ENCODE data around the gene CDYL. TPM values are rescaled to one million over a fixed set of nuclear protein-coding genes. Genes with fewer than 3 reads are reported as not detected.

Gene CDYL
- total RNA-seq, 3 donors from 2014 or later = 58.9 to 74.9 (median 71.9) TPM

GRCh38 chr6:4760773-4761172, 15.4 kb upstream of the CDYL start:
- ATAC-seq (no peak), DNase-seq (no peak)
- no peaks in the 10 kb centered on the region for H3K36me3 ChIP-seq (ENCODE audit: low read depth)
- no peak for TF ChIP-seq CTCF (IDR thresholded peaks at IDR 0.05)
- intact Hi-C loops (cut with DNase I, micrococcal nuclease) = no loop called here
- H3K4me3 ChIP-seq = no peak overlapping the region
- no peaks in the 10 kb centered on the region for H3K4me1 ChIP-seq (ENCODE audit: low read depth)
- peaks cover 4% of the 10 kb centered on the region for H3K9me3 ChIP-seq

- Histone ChIP-seq H3K4me1 (ENCODE audit: low read depth) (no peaks in the 10 kb centered on the region), H3K36me3 (ENCODE audit: low read depth) (no peaks in the 10 kb centered on the region), H3K9me3 (peaks cover 4% of the 10 kb centered on the region), H3K4me3 (no peak overlapping the region)
- DNase-seq (no peak), ATAC-seq (no peak)
- intact Hi-C loops (cut with DNase I, micrococcal nuclease) = no loop called here
- no peak for TF ChIP-seq CTCF (IDR thresholded peaks at IDR 0.05)
Measured at GRCh38 chr6:4762294-4762693, 13.9 kb upstream of the CDYL start.

- DNase-seq (no peak), ATAC-seq (no peak)
- H3K4me1 ChIP-seq (ENCODE audit: low read depth) = no peaks in the 10 kb centered on the region
- no peak for TF ChIP-seq CTCF (IDR thresholded peaks at IDR 0.05)
- intact Hi-C loops (cut with DNase I, micrococcal nuclease) = no loop called here
- peaks cover 4% of the 10 kb centered on the region for H3K9me3 ChIP-seq
- H3K4me3 ChIP-seq = no peak overlapping the region
- H3K36me3 ChIP-seq (ENCODE audit: low read depth) = no peaks in the 10 kb centered on the region
Measured at GRCh38 chr6:4763921-4764320, 12.3 kb upstream of the CDYL start.

GRCh38 chr6:4768815-4769214, 7.4 kb upstream of the CDYL start:
- TF ChIP-seq CTCF (IDR thresholded peaks at IDR 0.05) = no peak
- H3K9me3 ChIP-seq = peaks cover 3% of the 10 kb centered on the region
- H3K4me3 ChIP-seq = no peak overlapping the region
- ATAC-seq (no peak), DNase-seq (no peak)
- intact Hi-C loops (cut with DNase I, micrococcal nuclease) = no loop called here
- H3K36me3 ChIP-seq (ENCODE audit: low read depth) = no peaks in the 10 kb centered on the region
- no peaks in the 10 kb centered on the region for H3K4me1 ChIP-seq (ENCODE audit: low read depth)

GRCh38 chr6:4772750-4773149, 3.5 kb upstream of the CDYL start:
- Histone ChIP-seq H3K4me1 (ENCODE audit: low read depth) (peaks cover 2% of the 10 kb centered on the region), H3K9me3 (no peaks in the 10 kb centered on the region), H3K4me3 (no peak overlapping the region), H3K36me3 (ENCODE audit: low read depth) (no peaks in the 10 kb centered on the region)
- intact Hi-C loops (cut with DNase I, micrococcal nuclease) = no loop called here
- DNase-seq (no peak), ATAC-seq (no peak)
- no peak for TF ChIP-seq CTCF (IDR thresholded peaks at IDR 0.05)

- no peak for TF ChIP-seq CTCF (IDR thresholded peaks at IDR 0.05)
- intact Hi-C loops (cut with DNase I, micrococcal nuclease) = no loop called here
- Histone ChIP-seq H3K4me1 (ENCODE audit: low read depth) (peaks cover 5% of the 10 kb centered on the region), H3K4me3 (no peak overlapping the region), H3K36me3 (ENCODE audit: low read depth) (no peaks in the 10 kb centered on the region), H3K9me3 (no peaks in the 10 kb centered on the region)
- DNase-seq (no peak), ATAC-seq (no peak)
Measured at GRCh38 chr6:4773181-4773580, 3.0 kb upstream of the CDYL start.
